Endothelial cell of umbilical vein (primary cell): ENCODE results near the gene TOR1AIP1. TPM values are rescaled to one million over a fixed set of nuclear protein-coding genes. Genes with fewer than 3 reads are reported as not detected.

Experiments
- BruUV-seq: library from RNA; stranded (reverse); fragments of 400-500 nt; replicated peaks from 2 replicates; lab custom pipeline; 2021; lab: Mats Ljungman, UMichigan
- CTCF ChIA-PET: fragments of 300-600, 350-600 bp; sonication (Branson Sonifier 250); formaldehyde crosslinking; loops from one replicate; lab custom pipeline; 2021; ENCODE audit warnings: antibody characterized with exemption, inconsistent platforms; lab: Charles Lee
- POLR2A ChIA-PET: fragments of 300-600, 350-600 bp; sonication (Branson Sonifier 250); formaldehyde crosslinking; loops from one replicate; lab custom pipeline; 2021; ENCODE audit warnings: antibody characterized with exemption, inconsistent platforms; lab: Charles Lee
- DNase-seq: peaks from one replicate; pipeline ENCODE4 v3.0.0-alpha.2; 2011; ENCODE audit warnings: low read depth, low spot score
- FAIRE-seq: peaks from 2 replicates; lab custom pipeline; 2011; peaks lifted over from hg19 to GRCh38; lab: Jason Lieb, UNC
- H2AFZ ChIP-seq: 2 replicates; pipeline ENCODE4 v1.6.0; 2012; ENCODE audit warnings: low read depth, low read length, control low read depth, inconsistent platforms
- H3K27ac ChIP-seq: 2 replicates; pipeline ENCODE4 v1.5.1; 2011; ENCODE audit warnings: low read depth, mild to moderate bottlenecking, control low read depth, low read length, moderate library complexity; ENCODE audit not compliant: insufficient read depth
- H3K27me3 ChIP-seq, 2 experiments: 2 replicates each; pipeline versions ENCODE4 v1.6.0 to v1.6.1; 2011; ENCODE audit warnings: low read length in 2 of 2, mixed read lengths in 1 of 2; ENCODE audit not compliant: control insufficient read depth in 2 of 2, insufficient read depth in 2 of 2
- H3K36me3 ChIP-seq, 2 experiments: 2 replicates in 1 of 2; 3 replicates in 1 of 2; pipeline ENCODE4 v1.5.1; 2011; ENCODE audit warnings: low read length in 2 of 2, mild to moderate bottlenecking in 1 of 2, moderate library complexity in 1 of 2; ENCODE audit not compliant: control insufficient read depth in 2 of 2, insufficient read depth in 2 of 2; ENCODE audit errors: extremely low read depth in 1 of 2
- H3K4me1 ChIP-seq: 3 replicates; pipeline ENCODE4 v1.5.1; 2011; ENCODE audit warnings: mild to moderate bottlenecking, low read length; ENCODE audit not compliant: control insufficient read depth, insufficient read depth; ENCODE audit errors: extremely low read depth
- H3K4me2 ChIP-seq: 2 replicates; pipeline ENCODE4 v1.6.1; 2011; ENCODE audit warnings: low read length, control low read depth, mixed read lengths; ENCODE audit not compliant: insufficient read depth
- H3K4me3 ChIP-seq, 3 experiments: fragments of 200-600 bp in 1 of 3; sonication (generic), shearing (Covaris generic) in 1 of 3; replicated peaks in 1 of 3; 2 replicates each; pipeline ENCODE4 v1.5.1; 2011 to 2016; ENCODE audit warnings: control low read depth in 3 of 3, low read length in 3 of 3, mild to moderate bottlenecking in 2 of 3, inconsistent platforms in 1 of 3, low read depth in 1 of 3, moderate library complexity in 1 of 3; ENCODE audit not compliant: insufficient read depth in 1 of 3
- H3K79me2 ChIP-seq: 2 replicates; pipeline ENCODE4 v1.6.0; 2012; ENCODE audit warnings: low read length, inconsistent platforms; ENCODE audit not compliant: control insufficient read depth, insufficient read depth
- H3K9ac ChIP-seq: replicated peaks from 2 replicates; pipeline ENCODE3; 2011; ENCODE audit warnings: low read length, control low read depth; ENCODE audit not compliant: insufficient read depth; ENCODE audit errors: extremely low read depth
- H3K9me1 ChIP-seq: replicated peaks from 3 replicates; pipeline ENCODE4 v1.6.0; 2011; ENCODE audit warnings: mild to moderate bottlenecking, low read length; ENCODE audit not compliant: control insufficient read depth, insufficient read depth; ENCODE audit errors: extremely low read depth
- H3K9me3 ChIP-seq: replicated peaks from 2 replicates; pipeline ENCODE4 v1.5.1; 2012; ENCODE audit warnings: low read length, inconsistent platforms; ENCODE audit not compliant: control insufficient read depth, insufficient read depth
- H4K20me1 ChIP-seq: replicated peaks from 2 replicates; pipeline ENCODE3; 2011; ENCODE audit warnings: mild to moderate bottlenecking, low read length; ENCODE audit not compliant: control insufficient read depth, insufficient read depth; ENCODE audit errors: extremely low read depth
- EZH2 ChIP-seq: IDR thresholded peaks from 2 replicates; pipeline ENCODE4 v1.6.1; 2012; ENCODE audit warnings: borderline replicate concordance, low read depth, mild to moderate bottlenecking, moderate library complexity, low read length, inconsistent platforms; ENCODE audit not compliant: severe bottlenecking
- FOS ChIP-seq: IDR thresholded peaks from 2 replicates; pipeline ENCODE4 v1.6.1; 2011; ENCODE audit warnings: mild to moderate bottlenecking, low read length, moderate library complexity, borderline replicate concordance; ENCODE audit not compliant: insufficient read depth
- GATA2 ChIP-seq: IDR thresholded peaks from 2 replicates; pipeline ENCODE4 v1.7.0; 2011; ENCODE audit warnings: low read depth, mild to moderate bottlenecking, moderate library complexity, mixed read lengths, low read length; ENCODE audit not compliant: insufficient read length, insufficient read depth
- POLR2A ChIP-seq: IDR thresholded peaks from 2 replicates; pipeline ENCODE4 v1.6.1; 2012; ENCODE audit warnings: low read depth, mild to moderate bottlenecking, control low read depth, low read length
- POLR2AphosphoS5 ChIP-seq: IDR thresholded peaks from 2 replicates; pipeline ENCODE4 v1.6.1; 2012; ENCODE audit warnings: low read depth, mild to moderate bottlenecking, control low read depth, low read length, moderate library complexity; ENCODE audit not compliant: insufficient read depth
- dilution Hi-C: fragments of 300-500 bp; cut with MboI; formaldehyde crosslinking; loops from one replicate; pipeline ENCODE4 v1.15.0; 2019; ENCODE audit warnings: low sequenced_read_pairs; ENCODE audit not compliant: extremely low pct_ligation_motif_present
- intact Hi-C: fragments of 100-400 bp; cut with micrococcal nuclease; formaldehyde crosslinking; loops from one replicate; pipeline ENCODE4 v1.10.0; 2022
- polyA plus RNA-seq, 4 experiments: library from polyadenylated mRNA; depleted of rRNA in 3 of 4; stranded (reverse) in 3 of 4; unstranded in 1 of 4; fragments of >200 nt; gene quantifications; 2 replicates each; pipeline versions ENCODE4 v1.2.1 to v1.2.3, GENCODE V29; 2011 to 2012; ENCODE audit warnings: missing spikeins in 1 of 4
- total RNA-seq: library from RNA; stranded (reverse); gene quantifications from 2 replicates; pipeline ENCODE4 v1.2.3, GENCODE V29; 2021
- TF ChIP-seq, protein P1 (sequence below), 2 donors: IDR thresholded peaks; 1 replicate in 1 of 2; 2 replicates in 1 of 2; pipeline ENCODE4 v1.5.1; 2011; ENCODE audit warnings: low read length in 2 of 2, mild to moderate bottlenecking in 2 of 2, moderate library complexity in 2 of 2, control low read depth in 1 of 2, inconsistent platforms in 1 of 2, low read depth in 1 of 2; ENCODE audit not compliant: insufficient read depth in 1 of 2; ENCODE audit errors: extremely low read depth in 1 of 2
- TF ChIP-seq, protein P2 (sequence below): IDR thresholded peaks from 2 replicates; pipeline ENCODE4 v1.6.1; 2011; ENCODE audit not compliant: insufficient read depth, insufficient read length

The TOR1AIP1 gene
- total and polyA plus RNA-seq, 2 donors (not counting 3 experiments of a cell fraction or from before 2014, with no cell fraction given): 12.0 to 28.8 TPM

DNA sequence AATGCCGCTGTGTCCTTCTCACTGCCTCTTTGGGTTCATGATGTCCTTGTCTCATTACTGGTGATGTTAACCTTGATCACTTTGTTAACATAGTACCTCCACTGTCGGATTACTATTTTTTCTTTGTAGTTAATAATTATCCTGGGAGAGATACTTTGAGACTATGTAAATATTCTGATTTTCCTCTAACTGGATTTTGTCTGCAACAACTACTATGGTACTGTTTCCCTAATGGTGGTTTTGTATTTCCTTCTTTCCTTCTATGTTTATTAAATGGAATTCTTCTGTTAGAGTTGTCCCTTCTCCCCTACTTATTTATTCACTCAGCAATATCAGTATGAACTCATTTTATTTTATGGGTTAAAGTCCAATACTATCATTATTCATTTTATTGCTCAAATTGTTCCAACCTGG lies 8.6 kb upstream of the TOR1AIP1 start:
- Histone ChIP-seq H3K36me3 (peaks cover 6 to 8% of the 10 kb centered on the region in 2 experiments), H3K27ac (no peak overlapping the region), H4K20me1 (peaks cover 7% of the 10 kb centered on the region), H3K27me3 (no peaks in the 10 kb centered on the region), H3K79me2 (peaks cover 78% of the 10 kb centered on the region), H2AFZ (no peak overlapping the region), H3K9me3 (no peaks in the 10 kb centered on the region), H3K4me2 (no peak overlapping the region), H3K9me1 (no peaks in the 10 kb centered on the region), H3K4me3 (no peak overlapping the region), H3K4me1 (peaks cover 15% of the 10 kb centered on the region), H3K9ac (no peak overlapping the region)
- no TSS peak for BruUV-seq
- no peak for FAIRE-seq
- TF ChIP-seq GATA2 (no peak), EZH2 (no peak), POLR2AphosphoS5 (no peak), FOS (no peak), POLR2A (no peak)
- TF ChIP-seq, protein P1, sequence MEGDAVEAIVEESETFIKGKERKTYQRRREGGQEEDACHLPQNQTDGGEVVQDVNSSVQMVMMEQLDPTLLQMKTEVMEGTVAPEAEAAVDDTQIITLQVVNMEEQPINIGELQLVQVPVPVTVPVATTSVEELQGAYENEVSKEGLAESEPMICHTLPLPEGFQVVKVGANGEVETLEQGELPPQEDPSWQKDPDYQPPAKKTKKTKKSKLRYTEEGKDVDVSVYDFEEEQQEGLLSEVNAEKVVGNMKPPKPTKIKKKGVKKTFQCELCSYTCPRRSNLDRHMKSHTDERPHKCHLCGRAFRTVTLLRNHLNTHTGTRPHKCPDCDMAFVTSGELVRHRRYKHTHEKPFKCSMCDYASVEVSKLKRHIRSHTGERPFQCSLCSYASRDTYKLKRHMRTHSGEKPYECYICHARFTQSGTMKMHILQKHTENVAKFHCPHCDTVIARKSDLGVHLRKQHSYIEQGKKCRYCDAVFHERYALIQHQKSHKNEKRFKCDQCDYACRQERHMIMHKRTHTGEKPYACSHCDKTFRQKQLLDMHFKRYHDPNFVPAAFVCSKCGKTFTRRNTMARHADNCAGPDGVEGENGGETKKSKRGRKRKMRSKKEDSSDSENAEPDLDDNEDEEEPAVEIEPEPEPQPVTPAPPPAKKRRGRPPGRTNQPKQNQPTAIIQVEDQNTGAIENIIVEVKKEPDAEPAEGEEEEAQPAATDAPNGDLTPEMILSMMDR (IDR thresholded peaks at IDR 0.05; ENCODE audit: extremely low read depth in 1 of 2, insufficient read depth in 1 of 2, low read depth in 1 of 2, low read length in 2 of 2): no peak
- TF ChIP-seq, protein P2, sequence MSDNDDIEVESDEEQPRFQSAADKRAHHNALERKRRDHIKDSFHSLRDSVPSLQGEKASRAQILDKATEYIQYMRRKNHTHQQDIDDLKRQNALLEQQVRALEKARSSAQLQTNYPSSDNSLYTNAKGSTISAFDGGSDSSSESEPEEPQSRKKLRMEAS: no peak
- POLR2A ChIA-PET: no interaction called here
- dilution Hi-C loops: no loop called here
- no peak for DNase-seq
- CTCF ChIA-PET: no interaction called here
- intact Hi-C loops: no loop called here
